HG03097 (cell line): ENCODE data around the gene IGF1R.

Experiments
- ATAC-seq: cut with Tn5 transposase; IDR thresholded peaks from one replicate; pipeline ENCODE4 v1.9.1; 2021; ENCODE audit not compliant: unreplicated experiment, low FRiP score

IGF1R gene

GRCh38 chr15:98668566-98669308 is 20.4 kb downstream of the IGF1R start:
- ATAC-seq = no peak

GRCh38 chr15:98669638-98670037 is 21.3 kb downstream of the IGF1R start:
- ATAC-seq = no peak

GRCh38 chr15:98671060-98672008 is 23.0 kb downstream of the IGF1R start:
- ATAC-seq = no peak

GRCh38 chr15:98673133-98673532 is 24.8 kb downstream of the IGF1R start:
- ATAC-seq = no peak

- no peak for ATAC-seq
These were observed 26.0 kb downstream of the IGF1R start for GRCh38 chr15:98674336-98674735.

- ATAC-seq = no peak
These were observed 28.4 kb downstream of the IGF1R start for GRCh38 chr15:98676586-98677270.

GRCh38 chr15:98677345-98678059 is 29.2 kb downstream of the IGF1R start:
- ATAC-seq = no peak

GRCh38 chr15:98678484-98678883 is 30.1 kb downstream of the IGF1R start:
- no peak for ATAC-seq

- ATAC-seq = no peak
These were observed 32.7 kb downstream of the IGF1R start for GRCh38 chr15:98681061-98681460.

GRCh38 chr15:98682992-98683701 is 34.8 kb downstream of the IGF1R start:
- no peak for ATAC-seq

GRCh38 chr15:98683831-98684230 is 35.5 kb downstream of the IGF1R start:
- ATAC-seq = no peak

- no peak for ATAC-seq
These were observed 36.1 kb downstream of the IGF1R start for GRCh38 chr15:98684436-98684835.

GRCh38 chr15:98684995-98685525 is 36.7 kb downstream of the IGF1R start:
- ATAC-seq = no peak

GRCh38 chr15:98686983-98687382 is 38.6 kb downstream of the IGF1R start:
- ATAC-seq = no peak

- no peak for ATAC-seq
These were observed 41.1 kb downstream of the IGF1R start for GRCh38 chr15:98689431-98689861.

- ATAC-seq = no peak
These were observed 42.1 kb downstream of the IGF1R start for GRCh38 chr15:98690272-98690950.

- ATAC-seq = no peak
These were observed 43.9 kb downstream of the IGF1R start for GRCh38 chr15:98692213-98692612.

GRCh38 chr15:98694161-98694560 is 45.8 kb downstream of the IGF1R start:
- no peak for ATAC-seq

- ATAC-seq = no peak
These were observed 50.5 kb downstream of the IGF1R start for GRCh38 chr15:98698792-98699191.
